Muscle layer of colon (tissue), 2 donors: ENCODE data around the gene NCAPD3.
"Not testable (repeated sequence)": the region's sequence is repeated elsewhere in the genome, so short reads cannot be mapped to it uniquely, and the experiment has no call there.

Source experiments
- H3K27ac ChIP-seq: one replicate; pipeline ENCODE4 v1.7.0; 2013; ENCODE audit warnings: low read depth, mild to moderate bottlenecking, low read length, moderate library complexity
- H3K27me3 ChIP-seq, 2 donors: one replicate each; pipeline ENCODE4 v1.7.0; 2013; ENCODE audit warnings: low read length in 2 of 2, mild to moderate bottlenecking in 2 of 2; ENCODE audit not compliant: insufficient read depth in 2 of 2, control insufficient read depth in 1 of 2
- H3K36me3 ChIP-seq: one replicate; pipeline ENCODE4 v1.7.0; 2013; ENCODE audit warnings: mild to moderate bottlenecking, low read length; ENCODE audit not compliant: insufficient read depth
- H3K4me1 ChIP-seq: one replicate; pipeline ENCODE4 v1.7.0; 2013; ENCODE audit warnings: mild to moderate bottlenecking, low read length; ENCODE audit not compliant: insufficient read depth
- H3K4me3 ChIP-seq, 2 donors: one replicate each; pipeline ENCODE4 v1.7.0; 2013; ENCODE audit warnings: low read length in 2 of 2, low read depth in 1 of 2, mild to moderate bottlenecking in 1 of 2, moderate library complexity in 1 of 2
- H3K9ac ChIP-seq: one replicate; pipeline ENCODE4 v1.7.0; 2013; ENCODE audit warnings: low read length
- H3K9me3 ChIP-seq: one replicate; pipeline ENCODE4 v1.7.0; 2013; ENCODE audit warnings: mild to moderate bottlenecking, low read length
- donor health status: abdominal sarcoma.
- donor health status: Adenocarcinoma of cecum.

Gene NCAPD3

GRCh38 chr11:134216816-134217215 lies 7.0 kb downstream of the NCAPD3 start:
- no peak overlapping the region for H3K9ac ChIP-seq
- no peaks in the 10 kb centered on the region for H3K4me1 ChIP-seq
- no peak overlapping the region for H3K27ac ChIP-seq
- H3K36me3 ChIP-seq: peaks cover 13% of the 10 kb centered on the region
- H3K4me3 ChIP-seq: no peak overlapping the region
- H3K27me3 ChIP-seq: no peaks in the 10 kb centered on the region
- no peaks in the 10 kb centered on the region for H3K9me3 ChIP-seq

- Histone ChIP-seq H3K9ac (no peak overlapping the region), H3K4me1 (no peaks in the 10 kb centered on the region), H3K36me3 (peaks cover 13% of the 10 kb centered on the region), H3K27me3 (no peaks in the 10 kb centered on the region), H3K4me3 (no peak overlapping the region), H3K27ac (no peak overlapping the region), H3K9me3 (no peaks in the 10 kb centered on the region)
Measured at GRCh38 chr11:134215836-134216235, 7.9 kb downstream of the NCAPD3 start.

GRCh38 chr11:134207538-134208239 lies 16.1 kb downstream of the NCAPD3 start:
- no peaks in the 10 kb centered on the region for H3K9me3 ChIP-seq
- peaks cover 15% of the 10 kb centered on the region for H3K36me3 ChIP-seq
- no peak overlapping the region for H3K27ac ChIP-seq

GRCh38 chr11:134206185-134206584 lies 17.6 kb downstream of the NCAPD3 start:
- H3K36me3 ChIP-seq: peaks cover 25% of the 10 kb centered on the region

More at GRCh38 chr11:134207538-134208239, 16.1 kb downstream of the NCAPD3 start:
- Histone ChIP-seq H3K4me3 (no peak overlapping the region), H3K27me3 (no peaks in the 10 kb centered on the region), H3K4me1 (no peaks in the 10 kb centered on the region), H3K9ac (no peak overlapping the region)

GRCh38 chr11:134205729-134206128 lies 18.0 kb downstream of the NCAPD3 start:
- H3K9ac ChIP-seq: no peak overlapping the region
- H3K27ac ChIP-seq: no peak overlapping the region
- H3K4me1 ChIP-seq: no peaks in the 10 kb centered on the region
- H3K27me3 ChIP-seq: no peaks in the 10 kb centered on the region
- H3K9me3 ChIP-seq: no peaks in the 10 kb centered on the region
- no peak overlapping the region for H3K4me3 ChIP-seq
- H3K36me3 ChIP-seq: peaks cover 25% of the 10 kb centered on the region

More at GRCh38 chr11:134206185-134206584, 17.6 kb downstream of the NCAPD3 start:
- no peaks in the 10 kb centered on the region for H3K27me3 ChIP-seq
- H3K4me1 ChIP-seq: no peaks in the 10 kb centered on the region
- H3K27ac ChIP-seq: no peak overlapping the region
- no peaks in the 10 kb centered on the region for H3K9me3 ChIP-seq
- no peak overlapping the region for H3K9ac ChIP-seq
- no peak overlapping the region for H3K4me3 ChIP-seq

- H3K9me3 ChIP-seq: no peaks in the 10 kb centered on the region
- H3K4me1 ChIP-seq: no peaks in the 10 kb centered on the region
- no peak overlapping the region for H3K9ac ChIP-seq
- no peak overlapping the region for H3K27ac ChIP-seq
- no peak overlapping the region for H3K4me3 ChIP-seq
- H3K36me3 ChIP-seq: peaks cover 19% of the 10 kb centered on the region
- no peaks in the 10 kb centered on the region for H3K27me3 ChIP-seq
Measured at GRCh38 chr11:134202661-134203060, 21.1 kb downstream of the NCAPD3 start.

GRCh38 chr11:134200688-134201087 lies 23.1 kb downstream of the NCAPD3 start:
- H3K4me1 ChIP-seq: no peaks in the 10 kb centered on the region
- H3K36me3 ChIP-seq: peaks cover 12% of the 10 kb centered on the region
- no peaks in the 10 kb centered on the region for H3K9me3 ChIP-seq
- H3K27me3 ChIP-seq: no peaks in the 10 kb centered on the region
- no peak overlapping the region for H3K4me3 ChIP-seq
- no peak overlapping the region for H3K27ac ChIP-seq
- no peak overlapping the region for H3K9ac ChIP-seq

GRCh38 chr11:134199531-134199930 lies 24.2 kb downstream of the NCAPD3 start:
- no peaks in the 10 kb centered on the region for H3K9me3 ChIP-seq
- no peaks in the 10 kb centered on the region for H3K27me3 ChIP-seq
- H3K27ac ChIP-seq: no peak overlapping the region
- peaks cover 12% of the 10 kb centered on the region for H3K36me3 ChIP-seq
- no peaks in the 10 kb centered on the region for H3K4me1 ChIP-seq
- H3K4me3 ChIP-seq: no peak overlapping the region
- no peak overlapping the region for H3K9ac ChIP-seq

- H3K4me1 ChIP-seq: no peaks in the 10 kb centered on the region
- no peak overlapping the region for H3K27ac ChIP-seq
- H3K36me3 ChIP-seq: peaks cover 1% of the 10 kb centered on the region
- no peaks in the 10 kb centered on the region for H3K27me3 ChIP-seq
- H3K9ac ChIP-seq: no peak overlapping the region
- no peak overlapping the region for H3K4me3 ChIP-seq
- H3K9me3 ChIP-seq: no peaks in the 10 kb centered on the region
Measured at GRCh38 chr11:134196756-134197155, 27.0 kb downstream of the NCAPD3 start.

- not testable (repeated sequence) for H3K27ac ChIP-seq, H3K9me3 ChIP-seq, H3K9ac ChIP-seq, H3K4me1 ChIP-seq, H3K4me3 ChIP-seq, H3K27me3 ChIP-seq
- H3K36me3 ChIP-seq: peaks cover 22% of the 10 kb centered on the region
Measured at GRCh38 chr11:134188092-134188491, 35.7 kb downstream of the NCAPD3 start.

GRCh38 chr11:134181707-134182106 lies 42.1 kb downstream of the NCAPD3 start:
- Histone ChIP-seq H3K9me3 (no peaks in the 10 kb centered on the region), H3K4me1 (no peaks in the 10 kb centered on the region), H3K9ac (no peak overlapping the region), H3K27me3 (no peaks in the 10 kb centered on the region), H3K27ac (no peak overlapping the region), H3K4me3 (no peak overlapping the region), H3K36me3 (peaks cover 23% of the 10 kb centered on the region)

GRCh38 chr11:134178032-134178674 lies 45.6 kb downstream of the NCAPD3 start:
- no peak overlapping the region for H3K4me3 ChIP-seq
- no peaks in the 10 kb centered on the region for H3K27me3 ChIP-seq
- H3K9me3 ChIP-seq: no peaks in the 10 kb centered on the region
- peaks cover 20% of the 10 kb centered on the region for H3K36me3 ChIP-seq
- H3K27ac ChIP-seq: no peak overlapping the region
- H3K4me1 ChIP-seq: no peaks in the 10 kb centered on the region
- H3K9ac ChIP-seq: no peak overlapping the region
